GM04504 (cell line): ENCODE results near the gene NT5DC3.

Experiments used
- DNase-seq: peaks from one replicate; pipeline ENCODE4 v3.0.0-alpha.2; 2012; ENCODE audit warnings: low read depth

NT5DC3 gene

DNA sequence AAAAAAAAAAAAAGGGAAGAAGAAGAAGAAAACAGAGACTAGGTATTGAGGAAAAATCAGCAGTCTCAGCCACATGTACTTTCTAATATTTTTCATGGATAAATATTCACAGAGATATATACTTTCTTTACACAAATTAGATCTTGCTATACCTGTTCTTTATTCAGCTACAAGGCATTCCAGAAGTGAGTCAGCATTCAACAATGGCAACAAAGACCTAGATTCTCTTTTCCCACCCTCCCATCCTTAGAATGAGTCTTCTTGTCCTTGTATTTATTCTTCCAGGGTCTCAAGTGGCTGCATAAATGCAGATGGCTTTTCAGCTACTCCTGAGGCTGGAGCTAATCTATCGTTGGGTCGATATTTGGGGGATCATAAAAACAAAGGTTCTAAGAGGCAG lies 93.0 kb downstream of the NT5DC3 start:
- DNase-seq = no peak

DNA sequence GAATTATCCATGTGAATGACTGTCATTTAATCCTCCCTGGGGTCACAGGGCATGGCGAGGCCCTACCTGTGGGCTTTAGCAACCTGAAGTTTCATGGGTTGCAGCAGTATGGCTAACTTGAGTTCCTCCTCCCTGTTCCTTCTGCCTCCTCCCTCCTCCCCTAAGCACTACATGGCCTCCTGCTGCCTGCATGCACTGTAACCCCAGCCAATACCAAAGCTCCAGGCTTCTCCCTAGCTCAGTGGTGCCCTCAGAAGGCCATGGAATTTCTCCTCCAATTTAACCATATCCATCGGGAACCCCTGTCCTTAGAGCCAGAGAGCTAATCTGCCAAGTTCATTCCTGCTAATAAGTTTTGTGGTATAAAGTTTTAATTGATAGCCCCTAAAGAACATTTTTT lies 95.1 kb downstream of the NT5DC3 start:
- no peak for DNase-seq

DNA sequence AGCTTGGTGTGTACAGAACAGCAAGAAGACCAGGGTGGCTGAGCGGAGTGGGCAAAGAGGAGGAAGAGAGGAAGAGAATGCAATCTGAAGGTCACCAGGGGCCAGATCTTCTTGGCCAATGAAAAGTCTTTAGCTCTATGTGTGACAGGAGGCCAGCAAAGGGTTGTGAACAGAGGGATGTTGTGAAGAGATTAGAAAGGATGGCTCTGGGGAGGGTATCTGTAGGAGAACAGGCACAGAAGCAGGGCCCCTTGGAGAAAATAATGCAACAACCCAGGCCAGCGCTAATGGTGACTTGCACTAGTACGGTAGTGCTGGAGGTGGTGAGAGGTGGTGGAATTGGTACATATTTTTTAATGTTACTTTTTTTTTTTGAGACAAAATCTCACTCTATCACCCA lies 97.2 kb downstream of the NT5DC3 start:
- no peak for DNase-seq

GRCh38 chr12:103742349-103742932 lies 98.6 kb downstream of the NT5DC3 start:
- peak; percentile 20 for DNase-seq

DNA sequence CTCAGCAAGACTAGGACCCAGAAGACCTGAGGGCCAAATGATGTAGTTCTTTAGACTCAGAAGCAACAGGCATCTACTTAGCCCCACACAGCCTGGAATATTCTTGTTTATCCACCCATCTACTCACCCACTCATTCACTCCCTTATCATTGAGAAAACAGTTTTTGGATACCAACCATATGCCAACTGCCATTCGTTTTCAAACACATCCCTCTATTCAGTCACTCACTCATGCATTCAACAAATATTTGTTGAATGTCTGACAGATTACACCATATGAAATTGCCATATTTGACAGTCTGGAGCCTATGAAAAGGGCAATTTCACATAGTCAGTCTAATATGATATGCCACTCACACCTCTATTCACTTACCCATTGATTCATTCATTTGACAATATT lies 103.2 kb downstream of the NT5DC3 start:
- no peak for DNase-seq

DNA sequence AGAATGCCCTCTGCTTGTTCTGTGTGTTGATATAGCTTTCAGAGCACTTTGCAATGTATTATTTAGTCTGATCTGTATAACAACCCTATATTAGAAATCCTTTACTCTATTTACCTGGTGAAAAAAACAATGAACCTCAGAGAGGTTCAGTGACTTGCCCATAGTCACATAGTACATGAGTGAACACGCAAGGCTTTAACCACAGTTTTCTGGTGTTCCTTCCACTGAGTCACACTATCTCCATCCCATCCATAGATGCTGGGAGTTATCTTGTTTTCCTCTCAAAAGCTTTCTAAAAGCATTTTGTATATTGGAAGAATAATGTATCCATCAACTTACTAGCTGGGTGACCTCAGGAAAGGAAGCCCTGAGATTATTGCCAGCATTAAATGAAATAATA lies 104.5 kb downstream of the NT5DC3 start:
- DNase-seq = no peak

DNA sequence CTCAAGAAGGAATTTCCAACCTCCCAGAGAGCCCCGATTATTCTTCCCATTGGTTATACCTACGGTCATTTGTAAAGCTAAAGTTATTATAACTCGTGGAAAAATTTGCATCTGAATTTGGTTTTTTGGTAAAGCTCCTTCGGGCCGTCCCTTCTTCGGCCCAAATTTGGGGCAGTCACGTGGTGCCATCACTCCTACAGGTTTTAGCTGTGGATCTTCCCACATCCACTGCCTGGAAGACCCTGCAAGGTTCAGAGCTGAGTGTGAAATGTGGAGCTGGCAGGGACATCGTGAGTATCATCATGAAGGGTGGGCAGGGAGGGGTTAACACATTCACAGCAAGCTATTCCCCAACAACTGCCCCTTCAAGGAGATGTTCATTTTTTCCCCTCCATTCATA lies 105.7 kb downstream of the NT5DC3 start:
- DNase-seq = no peak

DNA sequence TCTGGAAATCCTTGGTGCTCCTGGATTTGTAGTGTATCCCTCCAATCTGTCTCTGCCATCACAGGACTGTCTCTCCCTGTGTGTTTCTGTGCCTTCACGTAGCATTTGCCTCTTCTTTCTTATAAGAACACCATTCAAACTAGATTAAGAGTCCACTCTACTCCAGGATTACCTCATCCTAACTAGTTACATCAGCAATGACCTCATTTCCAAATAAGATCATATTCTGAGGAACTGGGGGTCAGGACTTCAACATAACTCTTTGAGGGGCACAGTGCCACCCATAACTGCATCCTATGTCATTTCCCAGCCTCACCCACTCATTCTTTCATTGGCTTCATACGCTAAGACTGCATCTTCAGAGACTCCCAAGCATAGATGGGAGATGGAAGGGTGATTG lies 106.2 kb downstream of the NT5DC3 start:
- no peak for DNase-seq

DNA sequence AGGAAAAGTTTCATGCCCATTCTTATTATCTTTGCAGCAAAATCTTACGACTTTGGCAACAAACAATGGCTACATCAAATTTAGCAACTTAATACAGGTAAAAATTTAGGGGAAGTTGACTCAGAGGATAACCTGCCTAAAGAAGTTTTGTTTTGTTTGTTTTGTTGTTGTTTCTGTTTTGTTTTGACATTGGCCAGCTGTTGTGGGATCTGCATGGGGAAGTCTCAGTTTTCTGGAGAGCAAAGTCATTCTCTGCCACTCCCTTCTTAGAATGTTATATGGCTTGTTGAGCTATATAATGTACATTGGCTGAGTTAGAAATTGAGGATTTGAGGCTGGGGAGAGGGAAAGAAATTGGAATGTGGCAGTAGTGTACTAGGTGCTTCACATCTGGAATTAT lies 109.5 kb downstream of the NT5DC3 start:
- DNase-seq = no peak

DNA sequence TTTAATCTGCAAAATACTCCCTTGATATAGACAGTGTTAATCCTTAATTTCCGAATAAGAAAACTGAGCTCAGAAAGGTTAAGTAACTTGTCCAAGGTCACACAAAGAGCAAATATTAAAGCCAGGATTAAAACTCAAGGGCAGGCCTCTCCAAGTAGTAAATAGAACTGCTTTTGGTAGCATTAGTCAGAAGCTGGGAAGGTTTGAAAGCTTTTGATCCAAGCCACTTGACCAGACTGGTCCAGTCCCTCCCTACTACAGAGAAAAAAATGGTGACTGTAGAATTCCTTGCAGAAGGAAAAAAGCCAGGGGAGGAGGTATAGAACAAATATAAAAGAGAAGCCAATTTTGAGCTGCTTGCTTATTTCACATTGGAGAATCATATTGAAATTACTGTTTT lies 111.5 kb downstream of the NT5DC3 start:
- no peak for DNase-seq

- DNase-seq = peak; percentile 13
Measured at GRCh38 chr12:103728323-103728722, 112.7 kb downstream of the NT5DC3 start.

- DNase-seq = no peak
Measured at GRCh38 chr12:103727638-103728037, 113.4 kb downstream of the NT5DC3 start.

- no peak for DNase-seq
Measured at GRCh38 chr12:103725398-103725797, 115.6 kb downstream of the NT5DC3 start.
